T-helper 2 cell treated with Interferon-gamma antibody and Interleukin-4, amounts not matched to agents 5 μg/mL and 100 μg/mL, for 36 hours (primary cell): ENCODE data around the gene DTNA.

Experiments
- DNase-seq: peaks from one replicate; pipeline ENCODE4 v3.0.0; 2021; ENCODE audit warnings: low spot score
- H3K27ac Mint-ChIP-seq: one replicate; pipeline ENCODE4 v1.8.0; 2021; ENCODE audit warnings: mild to moderate bottlenecking, mixed read lengths
- H3K27me3 Mint-ChIP-seq: one replicate; pipeline ENCODE4 v1.8.0; 2021; ENCODE audit warnings: low read depth, mixed read lengths
- H3K36me3 Mint-ChIP-seq: one replicate; pipeline ENCODE4 v1.8.0; 2021; ENCODE audit warnings: low read depth, mixed read lengths
- H3K4me1 Mint-ChIP-seq: one replicate; pipeline ENCODE4 v1.8.0; 2021; ENCODE audit warnings: low read depth, mixed read lengths
- H3K4me3 Mint-ChIP-seq: one replicate; pipeline ENCODE4 v1.8.0; 2022; ENCODE audit warnings: mild to moderate bottlenecking, moderate library complexity, mixed read lengths
- H3K9me3 Mint-ChIP-seq: one replicate; pipeline ENCODE4 v1.8.0; 2021; ENCODE audit warnings: mixed read lengths

Gene DTNA

DNA sequence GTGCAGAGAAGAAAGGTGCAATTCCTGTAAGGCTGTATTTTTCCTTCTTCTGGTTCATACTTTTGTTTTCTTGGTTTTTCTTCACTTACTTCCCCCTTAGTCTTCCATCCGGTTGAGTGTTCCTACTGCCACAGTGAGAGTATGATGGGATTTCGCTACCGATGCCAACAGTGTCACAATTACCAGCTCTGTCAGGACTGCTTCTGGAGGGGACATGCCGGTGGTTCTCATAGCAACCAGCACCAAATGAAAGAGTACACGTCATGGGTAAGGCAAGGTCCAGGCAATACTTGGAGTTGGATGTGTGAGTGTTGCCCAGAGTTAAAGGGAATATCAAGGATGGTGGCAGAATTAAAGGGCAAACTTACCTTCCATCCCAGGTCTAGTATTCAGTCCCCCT is 108.0 kb downstream of the DTNA start:
- no peak for DNase-seq
- Mint-ChIP-seq H3K27me3 (peaks cover 2% of the 10 kb centered on the region), H3K4me3 (no peak overlapping the region), H3K27ac (no peak overlapping the region), H3K4me1 (no peaks in the 10 kb centered on the region), H3K36me3 (no peaks in the 10 kb centered on the region), H3K9me3 (no peaks in the 10 kb centered on the region)

DNA sequence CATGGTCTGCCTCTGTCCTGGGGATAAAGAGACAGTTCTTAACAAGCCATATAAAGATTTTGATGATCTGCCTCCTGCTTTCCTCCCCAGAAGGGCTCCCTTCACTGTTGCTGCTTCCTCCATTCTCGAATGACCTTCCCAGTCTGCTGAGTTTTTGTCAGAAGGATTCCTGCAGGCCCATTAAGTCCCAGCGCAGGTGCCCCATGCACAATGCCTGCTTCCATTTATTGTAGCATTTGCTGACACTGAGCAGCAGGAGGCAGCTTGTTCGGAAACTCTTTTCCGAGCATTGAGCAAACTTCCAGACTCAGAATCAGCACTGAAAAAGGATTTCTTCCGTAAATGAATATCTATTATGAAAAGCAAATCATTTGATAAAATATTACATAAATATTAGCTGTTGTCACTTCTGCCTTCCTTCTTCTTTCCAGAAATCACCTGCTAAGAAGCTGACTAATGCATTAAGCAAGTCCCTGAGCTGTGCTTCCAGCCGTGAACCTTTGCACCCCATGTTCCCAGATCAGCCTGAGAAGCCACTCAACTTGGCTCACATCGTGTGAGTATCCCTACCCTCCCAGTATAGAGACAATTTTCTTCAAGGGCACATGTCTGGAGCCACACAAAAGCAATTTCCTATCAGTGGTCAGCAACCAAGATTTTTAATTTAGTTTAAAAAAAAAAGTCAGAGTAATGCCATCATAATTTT is 110.4 kb downstream of the DTNA start:
- no peaks in the 10 kb centered on the region for H3K4me1 Mint-ChIP-seq

DNA sequence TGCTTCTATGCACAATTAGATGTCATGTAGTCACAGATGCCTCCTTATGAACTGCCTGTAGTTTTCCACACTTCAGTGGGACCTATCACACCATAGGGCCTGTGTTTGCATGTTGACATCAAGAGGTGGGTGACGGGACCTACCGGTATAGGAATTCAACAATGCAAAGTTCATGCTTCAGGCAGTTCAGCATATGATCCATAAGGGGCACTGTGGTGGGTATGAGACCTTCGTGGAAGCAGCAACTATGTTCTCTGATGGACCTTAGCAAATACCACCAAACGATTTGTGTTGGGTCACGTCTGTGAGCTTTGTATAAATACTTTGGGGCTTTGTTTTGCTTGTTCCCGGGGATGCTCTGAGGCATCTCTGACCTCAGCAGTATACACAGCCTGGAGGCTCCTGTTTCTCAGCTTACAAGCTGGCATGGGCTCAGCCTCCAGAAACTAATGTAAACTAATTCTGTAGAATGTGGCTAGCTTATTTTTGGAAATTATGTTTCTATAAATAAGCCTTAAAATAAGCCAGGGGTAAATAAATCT is 111.6 kb downstream of the DTNA start:
- DNase-seq, result no peak
- Mint-ChIP-seq H3K27me3 (peaks cover 4% of the 10 kb centered on the region), H3K4me1 (no peaks in the 10 kb centered on the region), H3K36me3 (no peaks in the 10 kb centered on the region), H3K9me3 (no peaks in the 10 kb centered on the region), H3K4me3 (no peak overlapping the region), H3K27ac (no peak overlapping the region)

More for the DNA sequence above, 110.4 kb downstream of the DTNA start:
- Mint-ChIP-seq H3K27me3 (peaks cover 4% of the 10 kb centered on the region), H3K9me3 (no peaks in the 10 kb centered on the region), H3K4me3 (no peak overlapping the region), H3K36me3 (no peaks in the 10 kb centered on the region), H3K27ac (no peak overlapping the region)
- no peak for DNase-seq

DNA sequence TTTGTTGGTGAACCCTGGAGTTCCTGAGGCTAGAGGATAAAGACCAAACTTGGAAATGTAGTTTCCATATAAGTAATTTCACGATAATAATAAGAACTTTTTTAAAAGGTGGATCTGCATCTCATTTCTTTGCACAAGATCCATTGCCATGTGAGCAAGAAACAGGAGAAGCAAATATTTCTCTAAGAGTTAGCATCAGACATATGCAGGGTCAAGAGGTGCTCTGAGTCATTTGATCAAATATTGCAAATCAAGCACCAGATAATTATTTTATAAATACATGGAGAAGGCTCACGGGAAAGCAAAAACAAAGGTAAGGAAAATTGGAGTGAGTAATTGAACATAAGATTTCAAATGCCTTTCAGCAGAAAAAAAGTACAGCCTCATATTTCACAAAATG is 118.0 kb downstream of the DTNA start:
- H3K27me3 Mint-ChIP-seq, result peaks cover 2% of the 10 kb centered on the region
- H3K4me3 Mint-ChIP-seq, result no peak overlapping the region
- no peaks in the 10 kb centered on the region for H3K36me3 Mint-ChIP-seq
- H3K27ac Mint-ChIP-seq, result no peak overlapping the region
- no peak for DNase-seq
- H3K9me3 Mint-ChIP-seq, result no peaks in the 10 kb centered on the region
- no peaks in the 10 kb centered on the region for H3K4me1 Mint-ChIP-seq

DNA sequence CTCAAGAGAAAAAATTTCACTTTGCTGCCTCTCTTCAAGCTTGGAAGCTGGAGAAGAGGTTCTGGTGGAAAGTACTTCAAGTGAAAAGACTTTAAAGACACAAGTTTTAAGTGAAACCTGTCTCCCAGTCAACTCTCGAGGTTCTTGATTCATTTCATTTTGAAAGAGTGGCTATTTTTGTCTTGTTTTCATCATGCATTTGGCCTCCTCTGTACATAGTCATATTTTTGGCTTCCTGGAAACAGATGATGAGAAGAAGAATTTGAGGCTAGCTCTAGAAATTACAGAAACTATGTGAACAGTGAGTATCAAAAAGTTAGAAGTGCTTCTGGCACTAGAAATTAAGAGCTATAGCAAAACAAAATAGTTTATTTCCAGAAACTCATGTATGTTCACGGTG is 124.8 kb downstream of the DTNA start:
- Mint-ChIP-seq H3K27me3 (no peaks in the 10 kb centered on the region), H3K4me1 (peaks cover 5% of the 10 kb centered on the region), H3K36me3 (no peaks in the 10 kb centered on the region), H3K9me3 (no peaks in the 10 kb centered on the region), H3K4me3 (no peak overlapping the region), H3K27ac (no peak overlapping the region)
- DNase-seq, result no peak

DNA sequence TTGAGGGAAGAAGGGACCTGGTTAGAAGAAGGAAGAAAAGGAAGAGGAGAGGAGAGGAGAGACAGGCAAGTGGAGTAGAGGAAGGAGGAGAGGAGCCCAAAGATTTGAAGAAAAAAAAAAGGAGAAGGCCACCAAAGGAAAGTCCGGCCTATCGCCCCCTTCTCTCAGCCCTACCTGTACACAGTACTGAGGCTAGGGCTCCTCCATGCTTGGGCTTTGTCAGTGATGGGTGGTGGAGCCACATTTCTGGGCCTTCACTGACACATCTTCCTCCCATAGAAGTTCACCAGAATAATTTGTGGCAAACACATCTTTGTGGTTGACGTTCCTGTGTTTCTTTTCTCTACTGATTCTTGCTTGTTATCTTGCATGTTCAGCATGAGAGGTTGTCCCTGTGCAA is 125.4 kb downstream of the DTNA start:
- Mint-ChIP-seq H3K27me3 (no peaks in the 10 kb centered on the region), H3K4me1 (peaks cover 5% of the 10 kb centered on the region), H3K4me3 (no peak overlapping the region), H3K36me3 (no peaks in the 10 kb centered on the region), H3K27ac (no peak overlapping the region), H3K9me3 (no peaks in the 10 kb centered on the region)
- no peak for DNase-seq

DNA sequence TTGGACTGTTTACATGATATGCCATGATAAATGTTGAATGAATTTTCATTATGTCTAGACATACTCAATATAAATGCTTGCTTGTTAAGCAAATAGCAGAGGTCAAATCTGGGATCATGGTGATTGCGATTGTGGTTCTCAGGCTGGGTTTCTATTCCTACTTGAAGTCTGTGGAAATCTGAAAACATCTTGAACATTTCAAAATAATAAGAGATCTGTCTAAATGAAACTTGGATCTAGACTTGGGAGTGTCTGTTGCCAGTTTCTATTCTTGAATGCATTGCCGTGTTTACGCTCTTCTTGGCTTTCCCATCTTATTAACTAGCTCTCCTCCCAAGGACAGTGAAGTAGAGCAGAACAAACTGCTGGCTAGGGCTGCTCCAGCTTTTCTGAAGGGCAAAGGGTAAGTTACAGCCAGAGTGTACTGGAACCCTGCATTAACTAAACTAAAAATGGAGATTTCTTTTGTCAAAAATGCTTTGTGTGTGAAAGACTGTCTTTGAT is 127.7 kb downstream of the DTNA start:
- no peak for DNase-seq
- Mint-ChIP-seq H3K4me1 (peaks cover 5% of the 10 kb centered on the region), H3K27ac (no peak overlapping the region), H3K36me3 (no peaks in the 10 kb centered on the region), H3K27me3 (peaks cover 4% of the 10 kb centered on the region), H3K4me3 (no peak overlapping the region), H3K9me3 (no peaks in the 10 kb centered on the region)

DNA sequence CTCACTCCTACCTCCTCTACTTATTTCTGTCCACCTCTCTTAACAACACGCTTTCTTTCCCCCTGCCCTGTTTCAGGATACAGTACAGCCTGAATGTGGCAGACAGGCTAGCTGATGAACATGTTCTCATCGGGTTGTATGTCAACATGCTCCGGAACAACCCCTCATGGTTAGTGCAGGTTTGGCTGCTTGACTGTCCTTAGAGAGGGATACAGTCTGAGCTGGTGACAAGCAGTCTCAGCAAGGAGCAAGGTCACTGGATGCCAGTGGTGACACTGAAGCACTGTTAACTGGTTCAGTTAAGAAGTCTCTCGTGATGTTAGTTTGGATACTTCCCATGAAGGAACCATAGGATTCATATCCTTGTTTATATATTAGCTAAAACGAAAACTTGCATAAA is 128.6 kb downstream of the DTNA start:
- Mint-ChIP-seq H3K36me3 (no peaks in the 10 kb centered on the region), H3K27ac (no peak overlapping the region), H3K27me3 (peaks cover 4% of the 10 kb centered on the region), H3K9me3 (no peaks in the 10 kb centered on the region), H3K4me1 (peaks cover 5% of the 10 kb centered on the region), H3K4me3 (no peak overlapping the region)
- no peak for DNase-seq

DNA sequence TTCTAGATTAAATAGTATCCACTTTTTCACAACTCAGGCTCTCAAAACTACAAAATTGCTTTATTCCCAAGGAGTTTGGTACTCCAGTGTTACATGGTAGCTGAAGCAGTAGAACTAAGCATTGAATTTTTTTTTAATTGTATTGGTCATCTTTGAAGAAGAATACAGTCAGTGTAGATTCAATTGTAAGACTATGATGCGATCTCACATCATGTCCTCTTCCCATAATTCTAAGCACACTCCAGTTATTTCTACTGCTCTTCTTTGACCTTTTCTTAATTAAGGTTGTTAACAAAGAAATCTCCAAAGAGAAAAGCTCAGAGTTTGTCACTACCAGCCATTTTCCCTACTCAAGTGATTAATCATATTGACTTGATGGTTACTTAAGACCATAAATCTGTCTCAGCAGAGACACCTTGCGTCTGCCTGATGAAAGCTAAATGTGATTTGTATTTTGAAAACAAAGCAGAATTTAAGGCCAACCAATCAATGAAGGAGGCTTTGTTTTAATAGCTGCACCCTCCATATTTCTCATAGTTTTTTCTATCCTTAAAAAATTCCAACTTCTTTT is 130.2 kb downstream of the DTNA start:
- H3K36me3 Mint-ChIP-seq, result no peaks in the 10 kb centered on the region
- H3K4me3 Mint-ChIP-seq, result no peak overlapping the region
- DNase-seq, result no peak
- no peaks in the 10 kb centered on the region for H3K9me3 Mint-ChIP-seq
- H3K27ac Mint-ChIP-seq, result no peak overlapping the region
- peaks cover 4% of the 10 kb centered on the region for H3K27me3 Mint-ChIP-seq
- peaks cover under 1% of the 10 kb centered on the region for H3K4me1 Mint-ChIP-seq

DNA sequence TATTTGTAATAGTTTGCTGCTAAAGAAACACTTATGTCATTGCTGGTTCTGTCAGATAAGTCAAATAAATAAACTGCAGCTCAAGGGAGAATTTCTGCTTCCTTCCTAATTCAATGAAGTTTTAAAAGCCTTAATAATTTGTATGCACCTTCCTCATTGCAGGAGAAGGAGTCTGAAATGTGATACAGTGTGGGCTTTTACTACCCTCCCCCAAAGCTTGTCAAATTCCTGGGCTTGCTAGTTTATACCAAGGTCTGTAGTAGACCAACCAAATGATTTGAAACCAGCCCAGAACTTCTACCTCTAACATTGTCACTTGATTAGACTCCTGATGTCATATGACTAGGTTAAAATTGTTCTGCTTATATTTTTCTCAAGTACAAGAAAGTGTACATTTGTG is 131.8 kb downstream of the DTNA start:
- Mint-ChIP-seq H3K4me3 (no peak overlapping the region), H3K36me3 (no peaks in the 10 kb centered on the region), H3K27me3 (peaks cover 4% of the 10 kb centered on the region), H3K9me3 (no peaks in the 10 kb centered on the region), H3K4me1 (no peaks in the 10 kb centered on the region), H3K27ac (no peak overlapping the region)
- no peak for DNase-seq

DNA sequence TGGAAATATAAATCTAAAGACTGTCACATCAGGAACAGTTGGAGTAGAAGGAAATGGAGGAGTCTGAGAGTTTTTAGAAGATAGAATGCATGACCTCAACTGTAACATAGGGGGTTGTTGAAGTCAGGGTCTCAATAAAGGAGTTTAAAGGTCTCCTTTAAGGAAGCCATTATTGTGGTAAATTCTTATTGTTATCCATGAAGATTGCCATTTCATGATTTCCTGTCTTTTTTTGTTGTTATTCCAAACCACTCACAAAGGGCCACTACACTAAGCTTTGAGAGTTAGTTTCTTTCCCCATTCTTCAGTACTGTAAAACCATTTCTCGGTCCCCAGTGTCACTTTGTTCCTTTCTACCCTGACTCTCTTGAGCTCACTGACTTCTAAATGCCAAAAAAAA is 134.0 kb downstream of the DTNA start:
- Mint-ChIP-seq H3K4me3 (no peak overlapping the region), H3K27ac (no peak overlapping the region), H3K4me1 (no peaks in the 10 kb centered on the region), H3K36me3 (no peaks in the 10 kb centered on the region), H3K9me3 (no peaks in the 10 kb centered on the region), H3K27me3 (peaks cover 7% of the 10 kb centered on the region)
- DNase-seq, result no peak

DNA sequence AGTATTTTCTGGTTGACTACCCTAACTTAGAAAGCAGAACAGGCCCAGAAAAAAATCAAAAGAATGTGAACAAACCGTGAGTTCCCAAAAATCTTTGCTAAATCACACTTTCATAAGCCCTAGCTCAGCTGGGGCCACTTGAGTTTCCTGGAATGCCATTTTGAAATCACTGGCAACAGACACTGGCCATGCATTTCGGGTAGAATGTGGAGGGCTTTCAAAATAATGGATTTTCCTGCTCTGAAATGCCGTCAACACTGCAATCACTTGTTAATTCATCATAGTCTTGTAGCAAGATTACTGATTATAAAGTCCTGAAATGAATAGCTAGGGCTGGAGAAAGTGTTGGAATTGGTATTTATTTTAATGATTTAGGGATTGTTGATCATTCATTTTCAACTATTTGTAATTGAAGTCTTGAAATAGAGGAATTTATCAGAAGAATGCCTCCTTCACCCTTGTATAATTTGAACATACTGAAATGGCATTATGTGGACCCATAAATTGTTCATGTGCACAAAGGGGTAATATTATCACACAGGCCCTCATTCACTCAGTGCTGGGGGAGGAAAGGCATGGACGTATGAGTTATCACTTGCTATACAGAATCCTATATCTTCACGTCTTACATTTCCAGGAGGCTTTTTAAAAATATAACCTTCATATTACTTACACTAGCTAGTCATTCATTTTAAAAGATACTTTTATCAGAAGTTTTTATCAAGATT is 134.8 kb downstream of the DTNA start:
- H3K9me3 Mint-ChIP-seq, result no peaks in the 10 kb centered on the region
- no peaks in the 10 kb centered on the region for H3K4me1 Mint-ChIP-seq
- no peak for DNase-seq
- no peaks in the 10 kb centered on the region for H3K36me3 Mint-ChIP-seq
- peaks cover 13% of the 10 kb centered on the region for H3K27me3 Mint-ChIP-seq
- no peak overlapping the region for H3K4me3 Mint-ChIP-seq
- H3K27ac Mint-ChIP-seq, result no peak overlapping the region

DNA sequence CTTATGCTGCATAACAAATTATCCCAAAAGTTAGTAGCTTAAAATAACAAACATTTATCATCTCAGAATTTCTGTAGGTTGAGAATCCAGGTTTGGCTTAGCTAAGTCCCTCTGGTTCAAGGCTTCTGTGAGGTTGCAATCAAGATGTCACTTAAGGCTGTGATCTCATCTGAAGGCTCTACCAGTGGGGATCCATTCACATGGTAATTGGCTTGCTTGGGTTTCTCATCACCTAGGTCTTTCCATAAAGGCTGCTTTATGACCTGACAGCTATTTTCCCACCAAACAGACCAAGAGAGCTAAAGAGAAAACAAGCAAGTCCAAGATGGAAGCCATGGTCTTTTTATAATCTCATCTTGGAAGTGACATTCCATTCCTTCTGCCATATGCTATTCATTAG is 137.3 kb downstream of the DTNA start:
- H3K4me1 Mint-ChIP-seq, result no peaks in the 10 kb centered on the region
- DNase-seq, result no peak
- no peaks in the 10 kb centered on the region for H3K9me3 Mint-ChIP-seq
- no peak overlapping the region for H3K27ac Mint-ChIP-seq
- no peaks in the 10 kb centered on the region for H3K36me3 Mint-ChIP-seq
- H3K4me3 Mint-ChIP-seq, result no peak overlapping the region
- peaks cover 17% of the 10 kb centered on the region for H3K27me3 Mint-ChIP-seq

DNA sequence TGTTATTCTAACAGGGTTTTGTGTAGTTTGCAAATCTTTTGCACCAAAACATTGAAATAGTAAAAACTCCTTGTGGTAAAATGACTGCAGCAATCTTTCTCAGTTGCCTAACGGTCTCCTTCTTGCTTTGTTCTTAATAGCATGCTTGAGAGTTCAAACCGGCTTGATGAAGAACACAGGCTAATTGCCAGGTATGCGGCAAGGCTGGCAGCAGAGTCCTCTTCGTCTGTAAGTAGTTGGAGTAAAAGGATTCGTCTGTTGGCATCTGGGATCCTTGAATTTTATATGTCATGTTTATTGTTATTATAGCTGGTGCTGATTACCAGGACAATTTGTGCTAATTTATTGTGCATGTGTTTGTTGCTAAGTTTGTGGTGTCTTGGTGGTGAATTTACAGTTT is 138.1 kb downstream of the DTNA start:
- Mint-ChIP-seq H3K36me3 (no peaks in the 10 kb centered on the region), H3K27me3 (peaks cover 17% of the 10 kb centered on the region), H3K27ac (no peak overlapping the region), H3K4me3 (no peak overlapping the region), H3K9me3 (no peaks in the 10 kb centered on the region), H3K4me1 (no peaks in the 10 kb centered on the region)
- no peak for DNase-seq
